H1 (cell line): Measurements from ENCODE around the gene FGF13. TPM values are rescaled to one million over a fixed set of nuclear protein-coding genes. Genes with fewer than 3 reads are reported as not detected.

Experiments
- CTCF ChIA-PET: fragments of 300-600 bp; sonication (Branson Sonifier 250); formaldehyde crosslinking; loops from one replicate; lab custom pipeline; 2021; ENCODE audit not compliant: partially characterized antibody; lab: Charles Lee
- POLR2A ChIA-PET: fragments of 300-600 bp; sonication (Branson Sonifier 250); formaldehyde crosslinking; loops from one replicate; lab custom pipeline; 2021; ENCODE audit warnings: inconsistent platforms; ENCODE audit not compliant: partially characterized antibody; lab: Charles Lee
- DNase-seq, 2 experiments: peaks; one replicate each; pipeline versions ENCODE4 v3.0.0 to v3.0.0-alpha.2; 2010 to 2022; ENCODE audit warnings: low spot score in 2 of 2, low read depth in 1 of 2, mixed read lengths in 1 of 2
- FAIRE-seq: peaks from 2 replicates; lab custom pipeline; 2011; peaks lifted over from hg19 to GRCh38; lab: Jason Lieb, UNC
- H2AFZ ChIP-seq: 2 replicates; pipeline ENCODE4 v1.8.1; 2012; ENCODE audit warnings: low read length, inconsistent platforms
- H2AK5ac ChIP-seq: 2 replicates; pipeline ENCODE4 v1.6.1; 2013; ENCODE audit warnings: low read depth, low read length
- H2BK120ac ChIP-seq: replicated peaks from 2 replicates; pipeline ENCODE3; 2013; ENCODE audit warnings: low read depth, low read length, inconsistent platforms
- H2BK12ac ChIP-seq: 2 replicates; pipeline ENCODE4 v1.6.1; 2013; ENCODE audit warnings: low read depth, low read length
- H2BK15ac ChIP-seq: 2 replicates; pipeline ENCODE4 v1.6.1; 2013; ENCODE audit warnings: low read length
- H2BK20ac ChIP-seq: 2 replicates; pipeline ENCODE4 v1.6.1; 2013; ENCODE audit warnings: low read length
- H2BK5ac ChIP-seq: 2 replicates; pipeline ENCODE4 v1.6.1; 2013; ENCODE audit warnings: low read depth, low read length
- H3K14ac ChIP-seq: 2 replicates; pipeline ENCODE4 v1.6.1; 2013; ENCODE audit warnings: inconsistent platforms; ENCODE audit not compliant: insufficient read length
- H3K18ac ChIP-seq: 2 replicates; pipeline ENCODE4 v1.6.1; 2013; ENCODE audit warnings: low read length; ENCODE audit errors: extremely low read depth
- H3K23ac ChIP-seq: 2 replicates; pipeline ENCODE4 v1.6.1; 2013; ENCODE audit warnings: inconsistent platforms; ENCODE audit not compliant: insufficient read length
- H3K23me2 ChIP-seq: 2 replicates; pipeline ENCODE4 v1.6.1; 2013; ENCODE audit warnings: low read depth, low read length
- H3K27ac ChIP-seq: 2 replicates; pipeline ENCODE4 v1.6.1; 2011; ENCODE audit warnings: low read depth, low read length, inconsistent platforms
- H3K27me3 ChIP-seq, 4 experiments: replicated peaks in 1 of 4; 1 replicate in 1 of 4; 2 replicates in 3 of 4; pipeline versions ENCODE4 v1.6.1 to v1.8.1; 2011 to 2013; ENCODE audit warnings: low read length in 3 of 4, mild to moderate bottlenecking in 3 of 4, inconsistent platforms in 2 of 4, mixed read lengths in 2 of 4, moderate library complexity in 1 of 4; ENCODE audit not compliant: control insufficient read depth in 3 of 4, insufficient read depth in 3 of 4; ENCODE audit errors: extremely low read depth in 1 of 4
- H3K36me3 ChIP-seq, 4 experiments: 2 replicates each; pipeline versions ENCODE4 v1.6.1 to v1.8.1; 2011 to 2013; ENCODE audit warnings: mild to moderate bottlenecking in 4 of 4, low read length in 3 of 4, moderate library complexity in 2 of 4, control low read depth in 1 of 4, inconsistent platforms in 1 of 4; ENCODE audit not compliant: insufficient read depth in 4 of 4, control insufficient read depth in 2 of 4
- H3K4ac ChIP-seq: replicated peaks from 2 replicates; pipeline ENCODE3; 2013; ENCODE audit warnings: low read length, low read depth, mixed read lengths, inconsistent platforms; ENCODE audit not compliant: insufficient read length
- H3K4me1 ChIP-seq, 4 experiments: replicated peaks in 1 of 4; 1 replicate in 1 of 4; 2 replicates in 3 of 4; pipeline versions ENCODE4 v1.6.1 to v1.8.1; 2011 to 2013; ENCODE audit warnings: low read length in 3 of 4, inconsistent platforms in 2 of 4, mixed read lengths in 1 of 4; ENCODE audit not compliant: insufficient read depth in 4 of 4, control insufficient read depth in 3 of 4
- H3K4me2 ChIP-seq, 2 experiments: 2 replicates each; pipeline versions ENCODE4 v1.6.1 to v1.8.1; 2011 to 2013; ENCODE audit warnings: low read depth in 2 of 2, low read length in 2 of 2, control low read depth in 1 of 2, inconsistent platforms in 1 of 2, mild to moderate bottlenecking in 1 of 2; ENCODE audit not compliant: insufficient read depth in 1 of 2
- H3K4me3 ChIP-seq, 4 experiments: fragments of 200-600, 300-600 bp in 1 of 4; sonication (generic), shearing (Covaris generic), sonication (Bioruptor Twin) in 1 of 4; 2 replicates each; pipeline versions ENCODE4 v1.5.1 to v1.8.1; 2011 to 2016; ENCODE audit warnings: low read length in 4 of 4, low read depth in 3 of 4, control low read depth in 2 of 4, inconsistent platforms in 2 of 4, mild to moderate bottlenecking in 2 of 4, mixed read lengths in 1 of 4, moderate library complexity in 1 of 4; ENCODE audit not compliant: insufficient read depth in 2 of 4; ENCODE audit errors: extremely low read depth in 1 of 4
- H3K56ac ChIP-seq: replicated peaks from 2 replicates; pipeline ENCODE3; 2013; ENCODE audit warnings: low read depth, mild to moderate bottlenecking, mixed read lengths, low read length, inconsistent platforms; ENCODE audit not compliant: insufficient read length
- H3K79me1 ChIP-seq: 2 replicates; pipeline ENCODE4 v1.6.1; 2013; ENCODE audit warnings: low read depth, low read length, control low read depth
- H3K79me2 ChIP-seq, 2 experiments: 2 replicates each; pipeline versions ENCODE4 v1.6.1 to v1.8.1; 2012 to 2013; ENCODE audit warnings: low read length in 2 of 2, mild to moderate bottlenecking in 2 of 2, inconsistent platforms in 1 of 2; ENCODE audit not compliant: insufficient read depth in 2 of 2, control insufficient read depth in 1 of 2
- H3K9ac ChIP-seq, 4 experiments: replicated peaks in 1 of 4; 1 replicate in 1 of 4; 2 replicates in 3 of 4; pipeline versions ENCODE4 v1.6.1 to v1.8.1; 2011 to 2013; ENCODE audit warnings: low read depth in 3 of 4, low read length in 3 of 4, control low read depth in 2 of 4, mild to moderate bottlenecking in 2 of 4, moderate library complexity in 2 of 4, inconsistent platforms in 1 of 4; ENCODE audit errors: extremely low read depth in 1 of 4
- H3K9me3 ChIP-seq, 2 experiments: 2 replicates each; pipeline versions ENCODE4 v1.6.1 to v1.8.1; 2012 to 2013; ENCODE audit warnings: mild to moderate bottlenecking in 2 of 2, moderate library complexity in 2 of 2, control low read depth in 1 of 2, inconsistent platforms in 1 of 2, low read depth in 1 of 2, low read length in 1 of 2, mixed read lengths in 1 of 2; ENCODE audit not compliant: insufficient read depth in 2 of 2
- H4K20me1 ChIP-seq, 2 experiments: replicated peaks in 1 of 2; 2 replicates each; pipeline versions ENCODE3 to v1.8.1; 2011 to 2013; ENCODE audit warnings: inconsistent platforms in 2 of 2, low read length in 2 of 2, mild to moderate bottlenecking in 1 of 2; ENCODE audit not compliant: insufficient read depth in 2 of 2, control insufficient read depth in 1 of 2
- H4K5ac ChIP-seq: 2 replicates; pipeline ENCODE4 v1.6.1; 2013; ENCODE audit warnings: low read length, low read depth, mixed read lengths, inconsistent platforms; ENCODE audit not compliant: insufficient read length
- H4K8ac ChIP-seq: 2 replicates; pipeline ENCODE4 v1.8.0; 2013; ENCODE audit warnings: mild to moderate bottlenecking, moderate library complexity, low read length, inconsistent platforms; ENCODE audit not compliant: insufficient read depth; ENCODE audit errors: extremely low read depth
- H4K91ac ChIP-seq: replicated peaks from 2 replicates; pipeline ENCODE3; 2013; ENCODE audit warnings: low read length, mixed read lengths, inconsistent platforms; ENCODE audit not compliant: insufficient read length
- CREB1 ChIP-seq: IDR thresholded peaks from 2 replicates; pipeline ENCODE4 v1.6.1; 2012; ENCODE audit warnings: inconsistent platforms
- EP300 ChIP-seq, 2 experiments: IDR thresholded peaks; 1 replicate in 1 of 2; 2 replicates in 1 of 2; pipeline ENCODE4 v1.6.1; 2011 to 2012; ENCODE audit warnings: low read depth in 2 of 2, low read length in 2 of 2, mild to moderate bottlenecking in 2 of 2, borderline replicate concordance in 1 of 2, inconsistent platforms in 1 of 2, moderate library complexity in 1 of 2
- FOSL1 ChIP-seq: IDR thresholded peaks from 2 replicates; pipeline ENCODE4 v1.6.1; 2011; ENCODE audit warnings: mild to moderate bottlenecking, low read depth, low read length, moderate library complexity; ENCODE audit not compliant: insufficient read depth
- MAFK ChIP-seq: IDR thresholded peaks from 2 replicates; pipeline ENCODE4 v1.6.1; 2012; ENCODE audit warnings: low read depth, mild to moderate bottlenecking, improper control_type of control experiment, low read length
- POLR2A ChIP-seq, 2 experiments: IDR thresholded peaks; 1 replicate in 1 of 2; 2 replicates in 1 of 2; pipeline ENCODE4 v1.6.1; 2011; ENCODE audit warnings: low read depth in 2 of 2, low read length in 2 of 2, mild to moderate bottlenecking in 2 of 2; ENCODE audit errors: control extremely low read depth in 1 of 2
- POU5F1 ChIP-seq: IDR thresholded peaks from 2 replicates; pipeline ENCODE4 v1.6.1; 2011; ENCODE audit warnings: low read depth, mild to moderate bottlenecking, low read length, moderate library complexity
- SAP30 ChIP-seq: fragments of 300-600 bp; sonication (generic); IDR thresholded peaks from 2 replicates; pipeline ENCODE4 v1.7.1; 2012; ENCODE audit warnings: low read length, moderate library complexity, mild to moderate bottlenecking, inconsistent platforms; ENCODE audit not compliant: insufficient read depth, insufficient replicate concordance
- SIRT6 ChIP-seq: IDR thresholded peaks from one replicate; pipeline ENCODE4 v1.7.1; 2012; ENCODE audit warnings: low read length, inconsistent platforms
- SP2 ChIP-seq: IDR thresholded peaks from 2 replicates; pipeline ENCODE4 v1.6.1; 2012; ENCODE audit warnings: mild to moderate bottlenecking, low read length, inconsistent platforms
- WGBS, 2 experiments: shearing (Covaris generic) in 1 of 2; methylation state at CpG; one replicate each; pipeline versions ENCODE4 v1.1.6 to v1.1.7; 2013 to 2015; ENCODE audit warnings: low lambda C conversion rate in 2 of 2, mixed read lengths in 2 of 2, inconsistent platforms in 1 of 2, low coverage in 1 of 2, missing lambda C conversion rate in 1 of 2; ENCODE audit not compliant: insufficient replicate concordance in 2 of 2, insufficient coverage in 1 of 2, insufficient read length in 1 of 2; ENCODE audit errors: extremely low coverage in 1 of 2, missing lambda C conversion rate in 1 of 2; 5-methylcytosine and 5-hydroxymethylcytosine counted together
- polyA plus RNA-seq, 7 experiments: library from polyadenylated mRNA; depleted of rRNA in 3 of 7; stranded (reverse) in 5 of 7; unstranded in 2 of 7; fragments of >200 nt in 5 of 7; fragments of 200-250 nt in 2 of 7; gene quantifications; 1 replicate in 5 of 7; 2 replicates in 1 of 7; 4 replicates in 1 of 7; pipeline versions ENCODE4 v1.2.1 to v1.2.3, GENCODE V29; 2011 to 2013; ENCODE audit warnings: missing spikeins in 2 of 7, mixed read lengths in 2 of 7
- total RNA-seq: library from RNA; stranded (reverse); fragmentation: NEBNext Ultra II Directional; extraction: Animal tissue kit (Norgen Biotek cat#: 25700); gene quantifications from 2 replicates; pipeline ENCODE4 v1.2.1, GENCODE V29; 2021
- TF ChIP-seq, protein P1 (sequence below): IDR thresholded peaks from 2 replicates; pipeline ENCODE4 v1.6.1; 2011; ENCODE audit warnings: low read length, improper control_type of control experiment

FGF13 gene
- total and polyA plus RNA-seq, 2 of the 8 experiments (the other 6 are each of a cell fraction or from before 2014, with no cell fraction given): 10.1 to 36.1 TPM

- Histone ChIP-seq H3K56ac (no peak overlapping the region), H4K8ac (no peak overlapping the region), H3K79me2 (no peaks in the 10 kb centered on the region), H2BK15ac (no peak overlapping the region), H2AK5ac (no peak overlapping the region), H2BK120ac (no peak overlapping the region), H3K14ac (no peak overlapping the region), H2BK12ac (no peak overlapping the region), H3K27me3 (no peaks in the 10 kb centered on the region), H4K91ac (no peak overlapping the region), H3K9me3 (no peaks in the 10 kb centered on the region), H4K20me1 (no peaks in the 10 kb centered on the region), H3K4me1 (no peaks in the 10 kb centered on the region), H3K18ac (no peak overlapping the region), H4K5ac (no peak overlapping the region), H3K9ac (no peak overlapping the region), H3K4me3 (no peak overlapping the region), H2AFZ (no peak overlapping the region), H3K23ac (no peak overlapping the region), H3K79me1 (no peaks in the 10 kb centered on the region), H3K4me2 (no peak overlapping the region), H2BK20ac (no peak overlapping the region), H2BK5ac (no peak overlapping the region), H3K36me3 (no peaks in the 10 kb centered on the region; a peak in 1 of 8 replicates), H3K4ac (no peak overlapping the region), H3K23me2 (no peaks in the 10 kb centered on the region), H3K27ac (no peak overlapping the region)
- no peak for DNase-seq
- ChIA-PET POLR2A (no interaction called here), CTCF (interaction anchor here (1.3 kb wide), 3 partner anchors 9 to 528 kb away, joined by 3 to 4 read pairs (median 3); no protein-coding TSS in a partner anchor)
- FAIRE-seq: no peak
- TF ChIP-seq EP300 (IDR thresholded peaks at IDR 0.05; ENCODE audit: borderline replicate concordance in 1 of 2, low read depth in 2 of 2, low read length in 2 of 2): no peak
- TF ChIP-seq SP2: no peak
- no peak for TF ChIP-seq POU5F1
- no peak for TF ChIP-seq POLR2A (IDR thresholded peaks at IDR 0.05; ENCODE audit: control extremely low read depth in 1 of 2, low read depth in 2 of 2, low read length in 2 of 2)
- TF ChIP-seq SAP30: no peak
- no peak for TF ChIP-seq FOSL1
- no peak for TF ChIP-seq SIRT6
- no peak for TF ChIP-seq CREB1
- TF ChIP-seq MAFK: no peak
- TF ChIP-seq, protein P1, sequence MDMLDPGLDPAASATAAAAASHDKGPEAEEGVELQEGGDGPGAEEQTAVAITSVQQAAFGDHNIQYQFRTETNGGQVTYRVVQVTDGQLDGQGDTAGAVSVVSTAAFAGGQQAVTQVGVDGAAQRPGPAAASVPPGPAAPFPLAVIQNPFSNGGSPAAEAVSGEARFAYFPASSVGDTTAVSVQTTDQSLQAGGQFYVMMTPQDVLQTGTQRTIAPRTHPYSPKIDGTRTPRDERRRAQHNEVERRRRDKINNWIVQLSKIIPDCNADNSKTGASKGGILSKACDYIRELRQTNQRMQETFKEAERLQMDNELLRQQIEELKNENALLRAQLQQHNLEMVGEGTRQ: no peak
- WGBS, 2 experiments: 78% methylated on average over 3 of the region's 3 CpGs; no CpG with 5 or more reads in 1 of the 2 experiments
Measured at GRCh38 chrX:138719396-138719795, 7.9 kb upstream of the FGF13 start.
